ENCODE measurements around the gene ZNF546.

DNA sequence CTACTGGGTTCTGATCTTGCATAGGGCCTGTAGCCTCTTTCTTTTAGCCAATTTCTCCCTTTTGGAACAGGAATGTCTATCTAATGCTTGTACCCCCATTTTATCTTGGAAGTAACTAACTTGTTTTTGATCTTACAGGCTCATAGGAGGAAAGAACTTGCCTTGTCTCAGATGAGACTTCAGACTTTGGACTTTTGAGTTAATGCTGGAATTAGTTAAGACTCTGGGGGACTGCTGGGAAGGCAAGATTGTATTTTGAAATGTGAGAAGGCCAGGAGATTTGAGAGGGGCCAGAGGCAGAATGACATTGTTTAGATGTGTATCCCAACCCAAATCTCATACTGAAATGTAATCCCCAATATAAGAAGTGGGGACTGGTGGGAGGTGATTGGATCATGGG is 2.5 kb upstream of the ZNF546 start:
- TF ChIP-seq, protein P1, sequence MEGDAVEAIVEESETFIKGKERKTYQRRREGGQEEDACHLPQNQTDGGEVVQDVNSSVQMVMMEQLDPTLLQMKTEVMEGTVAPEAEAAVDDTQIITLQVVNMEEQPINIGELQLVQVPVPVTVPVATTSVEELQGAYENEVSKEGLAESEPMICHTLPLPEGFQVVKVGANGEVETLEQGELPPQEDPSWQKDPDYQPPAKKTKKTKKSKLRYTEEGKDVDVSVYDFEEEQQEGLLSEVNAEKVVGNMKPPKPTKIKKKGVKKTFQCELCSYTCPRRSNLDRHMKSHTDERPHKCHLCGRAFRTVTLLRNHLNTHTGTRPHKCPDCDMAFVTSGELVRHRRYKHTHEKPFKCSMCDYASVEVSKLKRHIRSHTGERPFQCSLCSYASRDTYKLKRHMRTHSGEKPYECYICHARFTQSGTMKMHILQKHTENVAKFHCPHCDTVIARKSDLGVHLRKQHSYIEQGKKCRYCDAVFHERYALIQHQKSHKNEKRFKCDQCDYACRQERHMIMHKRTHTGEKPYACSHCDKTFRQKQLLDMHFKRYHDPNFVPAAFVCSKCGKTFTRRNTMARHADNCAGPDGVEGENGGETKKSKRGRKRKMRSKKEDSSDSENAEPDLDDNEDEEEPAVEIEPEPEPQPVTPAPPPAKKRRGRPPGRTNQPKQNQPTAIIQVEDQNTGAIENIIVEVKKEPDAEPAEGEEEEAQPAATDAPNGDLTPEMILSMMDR (IDR thresholded peaks at IDR 0.05), result no peak
- no peak for TF ChIP-seq EZH2 (IDR thresholded peaks at IDR 0.05; ENCODE audit: borderline replicate concordance, insufficient read depth, low read depth, low read length, poor library complexity, severe bottlenecking)
